GM12892 (cell line): ENCODE measurements around the gene KIAA1549.

Source experiments
- DNase-seq: peaks from one replicate; pipeline ENCODE4 v3.0.0; 2011; ENCODE audit not compliant: insufficient read length
- FAIRE-seq: peaks from 2 replicates; lab custom pipeline; 2011; peaks lifted over from hg19 to GRCh38; lab: Jason Lieb, UNC
- POLR2A ChIP-seq: IDR thresholded peaks from 2 replicates; pipeline ENCODE4 v1.6.1; 2011; ENCODE audit warnings: low read depth, low read length, control low read depth
- POLR2AphosphoS5 ChIP-seq: IDR thresholded peaks from 2 replicates; pipeline ENCODE4 v1.6.1; 2011; ENCODE audit warnings: low read depth, low read length, control low read depth
- TAF1 ChIP-seq: IDR thresholded peaks from 2 replicates; pipeline ENCODE4 v1.6.1; 2011; ENCODE audit warnings: low read depth, mild to moderate bottlenecking, control low read depth, low read length, borderline replicate concordance

KIAA1549 gene

GRCh38 chr7:138885383-138886147 is 95.6 kb downstream of the KIAA1549 start:
- DNase-seq (no peak), FAIRE-seq (no peak)
- TF ChIP-seq POLR2AphosphoS5 = no peak
- no peak for TF ChIP-seq TAF1
- TF ChIP-seq POLR2A = no peak

- no peak for FAIRE-seq
- TF ChIP-seq POLR2AphosphoS5 (no peak), TAF1 (no peak), POLR2A (no peak)
- no peak for DNase-seq
These were observed 98.9 kb downstream of the KIAA1549 start for GRCh38 chr7:138882249-138882648.

- no peak for FAIRE-seq
- TF ChIP-seq POLR2AphosphoS5 (no peak), TAF1 (no peak), POLR2A (no peak)
- DNase-seq = no peak
These were observed 99.5 kb downstream of the KIAA1549 start for GRCh38 chr7:138881579-138882188.

- FAIRE-seq = no peak
- TF ChIP-seq POLR2AphosphoS5 = no peak
- no peak for TF ChIP-seq POLR2A
- TF ChIP-seq TAF1 = no peak
- no peak for DNase-seq
These were observed 100.2 kb downstream of the KIAA1549 start for GRCh38 chr7:138880881-138881578.

- FAIRE-seq (no peak), DNase-seq (no peak)
- TF ChIP-seq POLR2A (no peak), POLR2AphosphoS5 (no peak), TAF1 (no peak)
These were observed 101.8 kb downstream of the KIAA1549 start for GRCh38 chr7:138879356-138879755.

GRCh38 chr7:138878856-138879255 is 102.3 kb downstream of the KIAA1549 start:
- DNase-seq (no peak), FAIRE-seq (no peak)
- no peak for TF ChIP-seq POLR2A
- TF ChIP-seq POLR2AphosphoS5 = no peak
- no peak for TF ChIP-seq TAF1

GRCh38 chr7:138878051-138878450 is 103.1 kb downstream of the KIAA1549 start:
- TF ChIP-seq POLR2AphosphoS5 = no peak
- TF ChIP-seq TAF1 = no peak
- TF ChIP-seq POLR2A = no peak
- FAIRE-seq (no peak), DNase-seq (no peak)

- TF ChIP-seq TAF1 = no peak
- TF ChIP-seq POLR2AphosphoS5 = no peak
- no peak for TF ChIP-seq POLR2A
- DNase-seq (no peak), FAIRE-seq (no peak)
These were observed 104.9 kb downstream of the KIAA1549 start for GRCh38 chr7:138876326-138876725.

- FAIRE-seq (no peak), DNase-seq (no peak)
- TF ChIP-seq POLR2AphosphoS5 (no peak), TAF1 (no peak), POLR2A (no peak)
These were observed 105.4 kb downstream of the KIAA1549 start for GRCh38 chr7:138875794-138876193.

GRCh38 chr7:138873220-138873892 is 107.8 kb downstream of the KIAA1549 start:
- DNase-seq = no peak
- TF ChIP-seq TAF1 = no peak
- no peak for TF ChIP-seq POLR2A
- no peak for TF ChIP-seq POLR2AphosphoS5
- no peak for FAIRE-seq

GRCh38 chr7:138872576-138872975 is 108.6 kb downstream of the KIAA1549 start:
- DNase-seq (no peak), FAIRE-seq (no peak)
- no peak for TF ChIP-seq POLR2A
- no peak for TF ChIP-seq TAF1
- no peak for TF ChIP-seq POLR2AphosphoS5
